ENCODE measurements around the gene VKORC1L1. TPM values are rescaled to one million over a fixed set of nuclear protein-coding genes. Genes with fewer than 3 reads are reported as not detected.

Gene VKORC1L1
- total RNA-seq, 1 donor from 2014 or later, result 23.1 TPM

DNA sequence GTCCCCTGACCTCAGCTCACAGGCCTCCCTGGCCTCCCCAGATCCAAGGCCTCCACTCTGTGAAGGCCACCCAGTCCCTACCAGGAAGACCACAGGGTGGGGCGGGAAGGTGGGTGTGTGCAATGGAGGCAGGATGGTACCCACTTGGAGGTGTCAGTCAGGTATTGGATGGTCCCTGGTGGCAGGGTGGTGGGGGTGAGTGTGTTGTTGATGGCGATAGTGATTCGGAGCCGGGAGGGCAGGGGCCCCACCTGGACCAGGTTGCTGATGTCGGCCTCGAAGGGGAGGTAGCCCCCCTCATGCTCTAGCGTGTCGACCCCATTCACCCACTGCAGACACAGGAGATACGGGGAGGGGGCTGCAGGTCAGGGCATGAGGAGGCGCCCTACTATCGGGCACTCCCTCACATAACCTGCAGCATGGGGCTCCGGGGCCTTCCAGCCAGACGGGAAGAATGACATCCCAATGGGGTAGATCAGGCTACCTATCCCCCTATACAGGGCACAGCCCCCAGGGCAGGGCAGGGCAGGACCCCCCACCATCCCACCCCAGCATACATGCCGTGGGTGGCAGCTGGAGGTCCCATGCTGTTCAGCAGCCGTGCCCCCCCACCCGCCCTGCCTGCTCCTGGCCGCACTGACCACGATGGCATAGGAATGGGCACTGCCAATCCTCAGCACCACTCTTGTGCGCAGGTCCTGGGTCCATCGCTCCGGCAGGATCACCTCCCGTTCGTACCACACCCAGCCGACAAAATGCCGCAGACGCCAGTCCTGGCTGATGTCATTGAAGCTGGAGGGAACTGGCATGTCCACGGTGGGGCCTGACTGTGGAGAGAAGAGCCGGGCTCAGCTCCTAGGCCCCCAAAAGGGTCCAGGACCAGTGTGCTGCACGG, 107.0 kb downstream of the VKORC1L1 start:
- Mint-ChIP-seq H3K27ac (ENCODE audit: unreplicated experiment) (no peak overlapping the region), H3K4me3 (ENCODE audit: unreplicated experiment) (peak overlapping the region; percentile 14), H3K36me3 (ENCODE audit: unreplicated experiment) (no peaks in the 10 kb centered on the region), H3K4me1 (ENCODE audit: unreplicated experiment) (peaks cover 12% of the 10 kb centered on the region), H3K9me3 (ENCODE audit: unreplicated experiment) (no peaks in the 10 kb centered on the region), H3K27me3 (ENCODE audit: unreplicated experiment) (no peaks in the 10 kb centered on the region)
- no peak for DNase-seq (ENCODE audit: extremely low spot score, unreplicated experiment)
- TF ChIP-seq, protein P1, sequence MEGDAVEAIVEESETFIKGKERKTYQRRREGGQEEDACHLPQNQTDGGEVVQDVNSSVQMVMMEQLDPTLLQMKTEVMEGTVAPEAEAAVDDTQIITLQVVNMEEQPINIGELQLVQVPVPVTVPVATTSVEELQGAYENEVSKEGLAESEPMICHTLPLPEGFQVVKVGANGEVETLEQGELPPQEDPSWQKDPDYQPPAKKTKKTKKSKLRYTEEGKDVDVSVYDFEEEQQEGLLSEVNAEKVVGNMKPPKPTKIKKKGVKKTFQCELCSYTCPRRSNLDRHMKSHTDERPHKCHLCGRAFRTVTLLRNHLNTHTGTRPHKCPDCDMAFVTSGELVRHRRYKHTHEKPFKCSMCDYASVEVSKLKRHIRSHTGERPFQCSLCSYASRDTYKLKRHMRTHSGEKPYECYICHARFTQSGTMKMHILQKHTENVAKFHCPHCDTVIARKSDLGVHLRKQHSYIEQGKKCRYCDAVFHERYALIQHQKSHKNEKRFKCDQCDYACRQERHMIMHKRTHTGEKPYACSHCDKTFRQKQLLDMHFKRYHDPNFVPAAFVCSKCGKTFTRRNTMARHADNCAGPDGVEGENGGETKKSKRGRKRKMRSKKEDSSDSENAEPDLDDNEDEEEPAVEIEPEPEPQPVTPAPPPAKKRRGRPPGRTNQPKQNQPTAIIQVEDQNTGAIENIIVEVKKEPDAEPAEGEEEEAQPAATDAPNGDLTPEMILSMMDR (IDR thresholded peaks at IDR 0.05), result no peak

DNA sequence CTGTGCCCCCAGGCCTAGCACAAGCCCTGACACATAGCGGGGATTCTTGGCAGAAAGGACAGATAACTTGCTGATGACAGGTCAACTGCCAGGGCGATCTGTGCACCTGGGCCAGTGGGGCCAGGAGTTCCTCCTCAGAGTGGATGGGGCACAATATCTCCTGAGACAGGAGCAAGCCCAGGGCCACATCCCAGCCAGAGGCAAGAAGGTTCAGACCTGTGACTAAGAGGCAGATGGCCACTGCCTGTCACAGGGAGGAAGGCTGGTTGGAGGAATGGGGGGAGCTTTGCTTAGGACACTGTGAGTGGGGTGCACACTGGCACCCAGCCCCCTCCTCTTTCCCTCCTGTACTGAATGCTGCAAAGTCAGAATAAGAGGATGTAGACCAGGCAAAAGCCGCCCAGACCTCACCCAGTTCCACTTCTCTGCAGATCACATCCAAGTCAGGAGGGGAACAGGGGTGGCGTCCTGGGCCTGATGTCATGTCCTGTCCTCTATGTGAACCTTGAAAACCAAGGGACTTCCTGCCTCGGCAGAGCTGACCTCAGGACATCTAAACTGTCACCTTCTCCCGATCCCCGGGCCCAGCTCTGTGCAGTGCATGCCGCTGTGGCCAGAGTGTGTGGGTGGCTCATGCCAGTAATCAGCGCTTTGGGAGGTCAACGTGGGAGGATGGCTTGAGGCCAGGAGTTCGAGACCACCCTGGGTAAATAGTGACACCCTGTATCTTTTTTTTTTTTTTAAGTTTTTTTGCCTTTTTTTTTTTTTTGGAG, 107.8 kb downstream of the VKORC1L1 start:
- DNase-seq (ENCODE audit: extremely low spot score, unreplicated experiment), result no peak
- Mint-ChIP-seq H3K9me3 (ENCODE audit: unreplicated experiment) (no peaks in the 10 kb centered on the region), H3K27me3 (ENCODE audit: unreplicated experiment) (no peaks in the 10 kb centered on the region), H3K4me1 (ENCODE audit: unreplicated experiment) (peaks cover 12% of the 10 kb centered on the region), H3K4me3 (ENCODE audit: unreplicated experiment) (peak overlapping the region; percentile 74), H3K36me3 (ENCODE audit: unreplicated experiment) (no peaks in the 10 kb centered on the region), H3K27ac (ENCODE audit: unreplicated experiment) (peak overlapping the region; percentile 34)
- TF ChIP-seq, protein P1 (IDR thresholded peaks at IDR 0.05), result no peak

DNA sequence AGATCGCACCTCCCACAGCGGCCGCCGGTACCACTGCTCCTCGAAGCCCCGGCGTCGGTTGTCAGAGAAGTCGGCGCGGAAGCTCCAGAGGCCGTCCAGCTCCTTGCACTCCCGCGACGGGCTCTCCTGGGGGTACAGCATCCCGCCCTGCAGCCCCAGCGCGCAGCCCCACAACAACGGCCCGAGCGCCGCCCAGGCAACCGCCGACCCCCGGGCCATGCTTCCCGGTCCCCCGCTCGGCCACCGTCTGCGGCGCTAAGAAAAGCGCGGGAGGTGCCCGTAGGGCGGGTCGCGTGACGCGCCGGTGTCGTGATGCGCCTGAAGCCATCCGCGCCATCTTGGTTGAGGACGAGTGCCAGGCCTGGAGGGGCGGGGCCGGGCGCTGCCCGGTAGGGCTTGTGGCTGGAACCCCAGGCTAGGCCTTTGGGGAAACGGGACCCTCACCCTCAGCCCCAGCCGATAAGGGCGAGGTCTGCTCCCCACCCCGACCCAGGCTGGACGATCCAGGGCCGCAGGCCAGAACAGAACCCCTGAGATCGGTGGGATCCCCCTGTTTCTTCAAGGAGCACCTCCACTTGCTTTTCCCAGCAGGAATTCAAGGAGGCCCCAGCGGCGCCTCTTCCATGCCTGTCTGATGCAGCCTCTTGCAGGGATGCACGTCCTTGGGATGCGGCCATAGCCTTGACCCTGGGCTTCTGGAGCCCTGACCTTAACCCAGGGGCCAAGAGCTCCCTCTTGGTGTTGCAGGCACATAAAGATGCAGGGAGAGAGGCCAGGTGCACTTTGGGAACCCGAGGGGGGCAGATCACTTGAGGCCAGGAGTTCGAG, 109.3 kb downstream of the VKORC1L1 start, which contains the start of gene GUSB:
Gene GUSB (minus strand): TSS at position 249 of the 828 bp plus-strand sequence. CDS start 30 bp downstream, at position 219.
- H3K27ac Mint-ChIP-seq (ENCODE audit: unreplicated experiment), result peak within 1 kb of the TSS; percentile 78
- no peaks in the 10 kb centered on the region for H3K9me3 Mint-ChIP-seq (ENCODE audit: unreplicated experiment)
- DNase-seq (ENCODE audit: extremely low spot score, unreplicated experiment), result peak; percentile 95

DNA sequence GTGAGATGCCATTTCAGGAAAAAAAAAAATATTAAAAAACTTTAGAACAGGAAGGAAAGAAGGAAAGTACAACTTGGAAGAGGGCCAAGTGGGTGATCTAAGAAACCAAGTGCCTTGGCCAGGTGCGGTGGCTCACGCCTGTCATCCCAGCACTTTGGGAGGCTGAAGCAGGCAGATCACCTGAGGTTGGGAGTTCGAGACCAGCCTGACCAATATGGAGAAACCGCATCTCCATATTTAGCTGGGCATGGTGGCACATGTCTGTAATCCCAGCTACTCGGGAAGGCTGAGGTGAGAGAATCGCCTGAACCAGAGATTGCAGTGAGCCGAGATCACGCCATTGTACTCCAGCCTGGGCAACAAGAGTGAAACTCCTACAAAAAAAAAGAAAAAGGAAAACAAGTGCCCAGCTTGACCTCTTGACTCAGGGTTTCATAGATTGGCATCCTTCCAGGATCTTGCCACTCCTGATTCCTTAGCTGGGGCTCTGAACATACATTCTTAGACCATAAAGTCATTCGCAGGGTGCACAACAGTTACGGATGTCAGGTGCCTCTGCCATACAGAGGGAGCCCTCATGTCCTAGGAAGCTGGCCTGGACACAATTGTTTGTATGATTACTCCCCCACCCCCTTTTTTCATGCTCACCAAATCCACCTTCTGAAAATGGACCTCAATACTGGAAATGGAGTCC, 111.2 kb downstream of the VKORC1L1 start:
- DNase-seq (ENCODE audit: extremely low spot score, unreplicated experiment), result no peak
- no peak overlapping the region for H3K4me3 Mint-ChIP-seq (ENCODE audit: unreplicated experiment)
- no peaks in the 10 kb centered on the region for H3K36me3 Mint-ChIP-seq (ENCODE audit: unreplicated experiment)
- H3K4me1 Mint-ChIP-seq (ENCODE audit: unreplicated experiment), result peaks cover 12% of the 10 kb centered on the region
- TF ChIP-seq, protein P1 (IDR thresholded peaks at IDR 0.05), result no peak
- H3K27ac Mint-ChIP-seq (ENCODE audit: unreplicated experiment), result no peak overlapping the region
- no peaks in the 10 kb centered on the region for H3K27me3 Mint-ChIP-seq (ENCODE audit: unreplicated experiment)
- H3K9me3 Mint-ChIP-seq (ENCODE audit: unreplicated experiment), result no peaks in the 10 kb centered on the region

More for the DNA sequence above, 109.3 kb downstream of the VKORC1L1 start, which contains the start of gene GUSB:
- no peaks in the 10 kb centered on the region for H3K27me3 Mint-ChIP-seq (ENCODE audit: unreplicated experiment)
- H3K4me3 Mint-ChIP-seq (ENCODE audit: unreplicated experiment), result peak within 1 kb of the TSS; percentile 74
- TF ChIP-seq, protein P1 (IDR thresholded peaks at IDR 0.05), result no peak
- H3K36me3 Mint-ChIP-seq (ENCODE audit: unreplicated experiment), result no peaks in the 10 kb centered on the region
- H3K4me1 Mint-ChIP-seq (ENCODE audit: unreplicated experiment), result peaks cover 12% of the 10 kb centered on the region
